ENCODE data around the gene SUN3.

SUN3 gene

DNA sequence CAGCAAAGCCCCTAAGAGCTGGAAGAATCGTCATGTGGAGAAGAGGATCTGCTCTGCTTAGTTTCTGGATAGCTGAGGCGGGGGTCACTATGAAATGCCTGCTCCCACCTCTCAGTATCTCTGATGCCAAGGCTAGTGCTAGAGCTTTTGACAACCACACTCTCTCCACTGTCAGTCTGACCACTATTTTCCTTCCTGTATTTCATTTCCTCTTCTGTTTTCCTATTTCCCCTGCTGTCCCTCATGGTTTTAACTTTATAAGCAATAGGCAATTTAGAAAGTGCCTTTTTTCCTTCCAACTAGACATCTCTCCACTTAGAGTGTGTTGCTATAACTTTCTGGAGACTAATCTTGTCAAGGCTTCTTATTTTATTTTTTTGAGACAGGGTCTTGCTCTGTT lies 30.1 kb upstream of the SUN3 start:
- H3K4me3 ChIP-seq (replicated peaks in 1 of 2; ENCODE audit: low read depth in 2 of 2, low read length in 2 of 2): no peak overlapping the region
- DNase-seq (ENCODE audit: low read depth in 2 of 2): no peak
- TF ChIP-seq, protein P1, sequence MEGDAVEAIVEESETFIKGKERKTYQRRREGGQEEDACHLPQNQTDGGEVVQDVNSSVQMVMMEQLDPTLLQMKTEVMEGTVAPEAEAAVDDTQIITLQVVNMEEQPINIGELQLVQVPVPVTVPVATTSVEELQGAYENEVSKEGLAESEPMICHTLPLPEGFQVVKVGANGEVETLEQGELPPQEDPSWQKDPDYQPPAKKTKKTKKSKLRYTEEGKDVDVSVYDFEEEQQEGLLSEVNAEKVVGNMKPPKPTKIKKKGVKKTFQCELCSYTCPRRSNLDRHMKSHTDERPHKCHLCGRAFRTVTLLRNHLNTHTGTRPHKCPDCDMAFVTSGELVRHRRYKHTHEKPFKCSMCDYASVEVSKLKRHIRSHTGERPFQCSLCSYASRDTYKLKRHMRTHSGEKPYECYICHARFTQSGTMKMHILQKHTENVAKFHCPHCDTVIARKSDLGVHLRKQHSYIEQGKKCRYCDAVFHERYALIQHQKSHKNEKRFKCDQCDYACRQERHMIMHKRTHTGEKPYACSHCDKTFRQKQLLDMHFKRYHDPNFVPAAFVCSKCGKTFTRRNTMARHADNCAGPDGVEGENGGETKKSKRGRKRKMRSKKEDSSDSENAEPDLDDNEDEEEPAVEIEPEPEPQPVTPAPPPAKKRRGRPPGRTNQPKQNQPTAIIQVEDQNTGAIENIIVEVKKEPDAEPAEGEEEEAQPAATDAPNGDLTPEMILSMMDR (IDR thresholded peaks at IDR 0.05; ENCODE audit: low read depth, low read length): no peak

DNA sequence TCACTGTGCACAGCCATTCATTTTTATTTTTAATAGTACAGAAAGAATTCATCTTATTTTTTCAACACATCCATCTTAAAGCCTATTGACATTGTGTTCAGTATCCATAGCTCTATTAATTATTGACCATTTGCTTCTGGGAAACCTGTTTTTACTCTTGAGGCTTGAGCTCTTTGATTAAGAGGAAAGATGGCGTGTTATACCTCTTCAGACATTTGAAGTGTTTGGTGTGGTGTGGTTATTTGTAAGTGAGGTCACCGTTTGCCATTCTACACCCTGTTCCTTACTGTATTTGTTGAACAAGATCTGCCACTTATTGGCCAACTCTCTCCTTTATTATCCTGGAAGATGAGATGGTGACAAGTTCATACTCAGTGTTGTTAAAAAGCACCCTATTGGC lies 24.8 kb upstream of the SUN3 start:
- no peak for DNase-seq (ENCODE audit: low read depth in 2 of 2)
- TF ChIP-seq, protein P1 (IDR thresholded peaks at IDR 0.05; ENCODE audit: low read depth, low read length): no peak

DNA sequence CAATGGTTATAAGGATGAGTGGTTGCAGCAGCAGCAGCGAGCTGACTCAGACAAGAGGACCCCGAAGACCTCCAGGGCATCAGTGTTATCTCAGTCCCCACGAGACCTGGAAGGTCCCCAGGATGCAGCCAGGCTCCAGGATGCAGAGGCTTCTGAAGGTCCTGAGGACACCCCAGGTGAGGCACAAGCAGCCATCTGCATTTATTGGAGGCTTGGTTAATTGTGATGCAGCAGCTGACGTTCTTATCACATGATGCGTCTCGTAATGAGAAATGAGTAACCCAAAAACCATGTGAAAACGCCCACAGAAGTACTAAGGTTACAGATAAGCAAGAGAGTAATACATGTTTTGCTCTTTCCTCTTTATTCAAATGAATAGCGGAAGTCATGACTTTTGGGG lies 23.8 kb upstream of the SUN3 start:
- H3K4me3 ChIP-seq (replicated peaks in 1 of 2; ENCODE audit: low read depth in 2 of 2, low read length in 2 of 2): no peak overlapping the region
- DNase-seq (ENCODE audit: low read depth in 2 of 2): peak; percentile 71 to 73
- TF ChIP-seq, protein P1 (IDR thresholded peaks at IDR 0.05; ENCODE audit: low read depth, low read length): no peak

More for the DNA sequence above, 24.8 kb upstream of the SUN3 start:
- no peak overlapping the region for H3K4me3 ChIP-seq (replicated peaks in 1 of 2; ENCODE audit: low read depth in 2 of 2, low read length in 2 of 2)

GRCh38 chr7:48049850-48050249 lies 20.9 kb upstream of the SUN3 start:
- no peak overlapping the region for H3K4me3 ChIP-seq (replicated peaks in 1 of 2; ENCODE audit: low read depth in 2 of 2, low read length in 2 of 2)
- no peak for DNase-seq (ENCODE audit: low read depth in 2 of 2)
- TF ChIP-seq, protein P1 (IDR thresholded peaks at IDR 0.05; ENCODE audit: low read depth, low read length): no peak

DNA sequence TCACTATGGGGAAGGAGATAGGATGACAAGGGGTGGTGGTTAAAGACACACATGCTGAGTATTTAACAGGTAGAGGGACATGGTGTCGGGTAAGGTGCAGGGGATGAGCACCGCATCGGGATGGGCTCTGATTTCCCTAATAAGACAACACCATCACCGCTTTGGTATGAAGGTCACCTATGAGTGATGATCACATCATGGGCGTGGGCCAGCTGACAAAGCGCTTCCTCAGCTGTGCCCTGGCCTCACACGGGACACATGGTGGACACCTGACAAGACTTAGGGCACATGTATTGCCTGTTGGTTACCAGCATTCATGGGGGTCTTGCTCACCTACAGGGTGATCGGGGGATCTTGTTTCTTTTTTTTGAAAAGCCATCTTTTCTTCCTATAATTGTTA lies 19.2 kb upstream of the SUN3 start:
- H3K4me3 ChIP-seq (replicated peaks in 1 of 2; ENCODE audit: low read depth in 2 of 2, low read length in 2 of 2): no peak overlapping the region
- TF ChIP-seq, protein P1 (IDR thresholded peaks at IDR 0.05; ENCODE audit: low read depth, low read length): no peak
- DNase-seq (ENCODE audit: low read depth in 2 of 2): no peak

GRCh38 chr7:48046458-48046857 lies 17.6 kb upstream of the SUN3 start:
- TF ChIP-seq, protein P1 (IDR thresholded peaks at IDR 0.05; ENCODE audit: low read depth, low read length): no peak
- no peak overlapping the region for H3K4me3 ChIP-seq (replicated peaks in 1 of 2; ENCODE audit: low read depth in 2 of 2, low read length in 2 of 2)
- no peak for DNase-seq (ENCODE audit: low read depth in 2 of 2)

- H3K4me3 ChIP-seq (replicated peaks in 1 of 2; ENCODE audit: low read depth in 2 of 2, low read length in 2 of 2): no peak overlapping the region
- no peak for DNase-seq (ENCODE audit: low read depth in 2 of 2)
- TF ChIP-seq, protein P1 (IDR thresholded peaks at IDR 0.05; ENCODE audit: low read depth, low read length): no peak
These were observed 16.4 kb upstream of the SUN3 start for GRCh38 chr7:48045195-48045765.
